Uterus (tissue), 2 donors: ENCODE results near the gene OTUD4.

Experiments used
- CTCF ChIP-seq, 4 experiments: fragments of 200-600 bp in 2 of 4; fragments of 450-650 bp in 2 of 4; sonication (generic) in 2 of 4; IDR thresholded peaks; one replicate each; pipeline ENCODE4 v1.5.1; 2016 to 2019; ENCODE audit warnings: antibody characterized with exemption in 4 of 4, mild to moderate bottlenecking in 2 of 4, moderate library complexity in 1 of 4
- POLR2A ChIP-seq, 2 donors: fragments of 450-650 bp; IDR thresholded peaks; one replicate each; pipeline ENCODE4 v1.6.1; 2016; ENCODE audit warnings: antibody characterized with exemption in 2 of 2, mild to moderate bottlenecking in 1 of 2, moderate library complexity in 1 of 2

GRCh38 chr4:145216535-145216934 lies 36.1 kb upstream of the OTUD4 start:
- peak; percentile 33 to 48 (median 40) for TF ChIP-seq CTCF (IDR thresholded peaks at IDR 0.05)
- TF ChIP-seq POLR2A (IDR thresholded peaks at IDR 0.05): no peak
